ES-I3 (cell line): ENCODE data around the gene ATP2B3.

Source experiments
- H3K36me3 ChIP-seq: 2 replicates; pipeline ENCODE4 v1.6.1; 2013; ENCODE audit warnings: mild to moderate bottlenecking, low read length, control low read depth, moderate library complexity; ENCODE audit not compliant: insufficient read depth
- H3K4me1 ChIP-seq: 2 replicates; pipeline ENCODE4 v1.6.1; 2013; ENCODE audit warnings: mild to moderate bottlenecking, control low read depth, low read length; ENCODE audit not compliant: insufficient read depth
- H3K9ac ChIP-seq: 2 replicates; pipeline ENCODE4 v1.6.1; 2013; ENCODE audit warnings: low read depth, mild to moderate bottlenecking, low read length, moderate library complexity
- H3K9me3 ChIP-seq: 2 replicates; pipeline ENCODE4 v1.6.1; 2013; ENCODE audit warnings: mild to moderate bottlenecking, low read length, moderate library complexity; ENCODE audit not compliant: control insufficient read depth, insufficient read depth

The ATP2B3 gene

GRCh38 chrX:153522259-153522658 lies 4.8 kb downstream of the ATP2B3 start:
- H3K4me1 ChIP-seq = peaks cover 4% of the 10 kb centered on the region; the same call in 1 of the 2 replicates
- H3K36me3 ChIP-seq = no peaks in the 10 kb centered on the region
- no peaks in the 10 kb centered on the region for H3K9me3 ChIP-seq
- H3K9ac ChIP-seq = no peak overlapping the region

GRCh38 chrX:153523269-153523668 lies 5.8 kb downstream of the ATP2B3 start:
- Histone ChIP-seq H3K36me3 (no peaks in the 10 kb centered on the region), H3K9me3 (no peaks in the 10 kb centered on the region), H3K4me1 (peaks cover 4% of the 10 kb centered on the region; the same call in 1 of the 2 replicates), H3K9ac (no peak overlapping the region)

- peaks cover 4% of the 10 kb centered on the region; the same call in 1 of the 2 replicates for H3K4me1 ChIP-seq
- no peak overlapping the region for H3K9ac ChIP-seq
- H3K9me3 ChIP-seq = no peaks in the 10 kb centered on the region
- no peaks in the 10 kb centered on the region for H3K36me3 ChIP-seq
Observed at GRCh38 chrX:153524234-153524633, 6.8 kb downstream of the ATP2B3 start.

GRCh38 chrX:153525451-153525850 lies 8.0 kb downstream of the ATP2B3 start:
- Histone ChIP-seq H3K4me1 (peaks cover 4% of the 10 kb centered on the region; the same call in 1 of the 2 replicates), H3K9ac (no peak overlapping the region), H3K9me3 (no peaks in the 10 kb centered on the region), H3K36me3 (no peaks in the 10 kb centered on the region)

- peaks cover 8% of the 10 kb centered on the region; the same call in 1 of the 2 replicates for H3K4me1 ChIP-seq
- H3K9ac ChIP-seq = no peak overlapping the region
- H3K36me3 ChIP-seq = no peaks in the 10 kb centered on the region
- no peaks in the 10 kb centered on the region for H3K9me3 ChIP-seq
Observed at GRCh38 chrX:153526042-153526441, 8.6 kb downstream of the ATP2B3 start.

- Histone ChIP-seq H3K36me3 (no peaks in the 10 kb centered on the region), H3K9me3 (no peaks in the 10 kb centered on the region), H3K9ac (no peak overlapping the region), H3K4me1 (peaks cover 12% of the 10 kb centered on the region; the same call in 1 of the 2 replicates)
Observed at GRCh38 chrX:153526801-153527200, 9.4 kb downstream of the ATP2B3 start.

- Histone ChIP-seq H3K9me3 (no peaks in the 10 kb centered on the region), H3K4me1 (peaks cover 12% of the 10 kb centered on the region; the same call in 1 of the 2 replicates), H3K36me3 (no peaks in the 10 kb centered on the region), H3K9ac (no peak overlapping the region)
Observed at GRCh38 chrX:153527208-153527607, 9.8 kb downstream of the ATP2B3 start.

- Histone ChIP-seq H3K4me1 (peaks cover 8% of the 10 kb centered on the region; the same call in 1 of the 2 replicates), H3K36me3 (no peaks in the 10 kb centered on the region), H3K9ac (no peak overlapping the region), H3K9me3 (no peaks in the 10 kb centered on the region)
Observed at GRCh38 chrX:153530411-153531129, 13.1 kb downstream of the ATP2B3 start.

GRCh38 chrX:153533091-153533490 lies 15.6 kb downstream of the ATP2B3 start:
- Histone ChIP-seq H3K36me3 (no peaks in the 10 kb centered on the region), H3K4me1 (peaks cover 8% of the 10 kb centered on the region; the same call in 1 of the 2 replicates), H3K9ac (no peak overlapping the region), H3K9me3 (no peaks in the 10 kb centered on the region)

- H3K9me3 ChIP-seq = no peaks in the 10 kb centered on the region
- no peaks in the 10 kb centered on the region for H3K36me3 ChIP-seq
- no peaks in the 10 kb centered on the region for H3K4me1 ChIP-seq
- no peak overlapping the region for H3K9ac ChIP-seq
Observed at GRCh38 chrX:153537080-153537479, 19.6 kb downstream of the ATP2B3 start.

GRCh38 chrX:153537526-153538295 lies 20.3 kb downstream of the ATP2B3 start:
- H3K9ac ChIP-seq = no peak overlapping the region
- no peaks in the 10 kb centered on the region for H3K36me3 ChIP-seq
- no peaks in the 10 kb centered on the region for H3K9me3 ChIP-seq
- H3K4me1 ChIP-seq = no peaks in the 10 kb centered on the region

GRCh38 chrX:153538424-153538823 lies 21.0 kb downstream of the ATP2B3 start:
- Histone ChIP-seq H3K4me1 (no peaks in the 10 kb centered on the region), H3K36me3 (no peaks in the 10 kb centered on the region), H3K9me3 (no peaks in the 10 kb centered on the region), H3K9ac (no peak overlapping the region)

- H3K36me3 ChIP-seq = no peaks in the 10 kb centered on the region
- H3K4me1 ChIP-seq = no peaks in the 10 kb centered on the region
- H3K9ac ChIP-seq = no peak overlapping the region
- no peaks in the 10 kb centered on the region for H3K9me3 ChIP-seq
Observed at GRCh38 chrX:153539171-153539978, 21.9 kb downstream of the ATP2B3 start.

GRCh38 chrX:153539979-153540358 lies 22.5 kb downstream of the ATP2B3 start:
- H3K9ac ChIP-seq = no peak overlapping the region
- no peaks in the 10 kb centered on the region for H3K4me1 ChIP-seq
- no peaks in the 10 kb centered on the region for H3K9me3 ChIP-seq
- H3K36me3 ChIP-seq = no peaks in the 10 kb centered on the region
